ENCODE results near the gene ZNF423.

ZNF423 gene

DNA sequence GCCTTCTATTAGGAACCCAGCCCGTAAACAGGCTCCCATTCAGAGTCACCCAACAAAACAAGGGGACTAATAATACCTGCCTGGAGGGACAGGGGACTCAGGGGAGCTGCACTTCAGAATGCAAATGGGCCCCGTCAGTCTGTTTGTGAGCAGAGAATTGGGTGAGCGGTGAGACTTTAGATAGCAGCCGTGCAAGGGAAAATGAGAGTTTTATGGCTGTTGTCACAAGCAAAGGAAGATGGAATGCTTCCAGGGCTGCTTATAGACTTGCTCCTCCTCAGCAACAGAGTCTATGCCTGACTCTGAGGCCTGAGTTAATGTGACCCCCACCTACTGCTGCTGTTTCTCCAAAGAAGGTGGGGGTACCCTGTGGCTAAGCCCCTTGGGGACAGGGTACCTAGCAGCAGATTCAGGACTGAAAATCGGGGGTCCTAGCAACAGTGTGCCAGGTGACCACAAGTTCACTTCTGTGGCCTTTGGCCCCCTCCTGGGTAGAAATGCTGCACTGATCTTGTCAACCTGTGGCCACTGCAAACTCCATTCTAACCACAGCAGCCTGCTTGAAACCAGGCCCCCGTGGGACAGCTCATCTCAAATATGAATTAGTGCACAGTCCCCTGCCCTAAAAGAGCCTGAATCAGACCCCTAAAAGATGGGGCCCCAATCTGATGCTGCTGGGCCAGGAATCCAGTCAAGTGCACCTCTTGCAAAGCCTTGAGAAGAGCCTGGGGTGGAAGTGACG, 355.9 kb downstream of the ZNF423 start:
- DNase-seq = no peak

DNA sequence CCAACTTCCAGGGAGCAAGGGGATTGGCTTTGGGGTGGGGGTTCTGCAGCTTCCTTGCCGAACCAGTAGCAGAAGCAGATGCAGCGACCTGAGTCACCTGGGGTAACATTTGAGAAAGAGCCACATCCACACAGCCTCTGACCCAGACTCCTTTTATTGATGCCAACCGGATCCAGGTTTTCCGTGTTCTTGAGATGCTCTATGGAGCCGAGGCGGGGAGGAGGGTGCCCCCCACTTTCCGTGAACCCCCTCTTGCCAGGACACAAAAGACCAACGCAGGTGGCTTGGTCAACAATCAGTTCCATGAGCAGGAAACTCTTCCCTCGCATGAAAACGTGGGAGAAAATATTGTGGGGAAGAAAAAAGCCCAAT, 356.5 kb downstream of the ZNF423 start:
- DNase-seq = no peak

DNA sequence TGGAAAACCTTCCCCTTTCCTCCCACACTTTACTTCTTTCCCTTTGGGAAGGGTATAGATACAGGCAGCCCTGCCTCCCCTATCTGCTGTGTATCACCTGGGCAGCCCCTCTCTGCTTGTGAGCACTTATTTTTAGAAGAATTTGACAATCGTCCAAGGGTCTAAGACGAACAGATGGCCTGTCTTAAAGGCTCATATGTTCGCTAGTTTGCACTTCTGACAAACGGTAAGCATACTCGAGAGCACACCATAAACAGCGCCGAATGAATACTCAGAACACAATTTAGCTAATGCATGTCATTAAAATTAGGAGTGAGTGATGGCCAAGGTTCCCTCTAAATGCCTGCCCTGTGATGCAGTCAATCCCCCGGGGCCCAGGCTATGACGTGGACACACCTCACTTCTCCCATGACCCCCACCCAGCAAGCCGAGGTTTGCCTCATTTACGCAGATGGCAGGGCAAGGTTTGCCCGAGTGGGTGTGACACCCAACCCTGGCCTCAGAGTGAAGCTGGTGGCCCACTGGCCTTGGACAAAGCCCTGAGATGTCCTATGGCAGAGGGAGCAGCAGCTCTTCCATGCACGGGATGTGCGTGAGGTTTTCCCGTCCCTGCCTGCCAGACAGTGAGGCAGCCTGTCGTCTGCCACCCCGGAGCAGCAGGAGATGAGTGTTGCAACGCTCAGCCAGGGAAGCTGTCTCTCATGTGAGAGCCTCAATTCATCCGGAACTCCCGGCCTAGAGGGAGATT, 357.1 kb downstream of the ZNF423 start:
- DNase-seq = no peak

DNA sequence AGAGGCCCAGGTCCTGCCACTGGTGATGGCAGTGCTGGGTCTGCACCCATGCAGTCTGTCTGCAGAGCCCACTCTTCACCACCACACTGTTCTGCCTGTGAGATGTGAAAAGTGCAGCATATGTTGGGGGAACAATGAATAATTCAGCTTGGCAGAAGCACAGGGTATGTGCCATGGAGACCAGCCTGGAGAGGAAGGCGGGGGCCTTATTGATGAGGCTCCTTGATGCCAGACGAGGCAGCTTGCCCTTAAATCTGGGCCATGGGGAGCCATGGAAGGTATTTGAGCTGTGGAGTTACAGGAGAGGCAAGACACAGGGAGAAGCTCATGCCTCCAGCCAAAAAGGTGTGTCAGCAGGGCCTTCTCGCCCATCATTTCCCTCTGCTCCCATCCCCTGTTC, 357.6 kb downstream of the ZNF423 start:
- no peak for DNase-seq

DNA sequence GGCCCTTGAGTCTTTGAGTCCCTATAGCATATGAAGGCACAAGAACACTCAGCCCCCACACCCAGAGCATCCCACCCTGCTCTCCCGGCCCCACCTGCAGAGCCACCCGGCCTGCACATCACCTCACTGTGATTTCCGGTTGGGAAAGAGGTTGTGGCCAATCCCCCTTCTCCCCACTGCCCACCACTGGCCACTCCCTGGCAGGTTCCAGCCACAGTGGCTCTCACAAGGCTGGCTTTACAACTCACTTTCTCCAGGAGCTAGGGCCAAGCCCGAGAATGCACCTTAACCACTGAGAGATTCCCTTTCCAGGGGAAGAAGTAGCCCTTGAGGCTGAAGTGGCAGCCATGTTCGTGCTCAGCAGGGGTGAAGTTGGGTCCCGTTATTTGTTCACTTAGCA, 358.4 kb downstream of the ZNF423 start:
- no peak for DNase-seq

DNA sequence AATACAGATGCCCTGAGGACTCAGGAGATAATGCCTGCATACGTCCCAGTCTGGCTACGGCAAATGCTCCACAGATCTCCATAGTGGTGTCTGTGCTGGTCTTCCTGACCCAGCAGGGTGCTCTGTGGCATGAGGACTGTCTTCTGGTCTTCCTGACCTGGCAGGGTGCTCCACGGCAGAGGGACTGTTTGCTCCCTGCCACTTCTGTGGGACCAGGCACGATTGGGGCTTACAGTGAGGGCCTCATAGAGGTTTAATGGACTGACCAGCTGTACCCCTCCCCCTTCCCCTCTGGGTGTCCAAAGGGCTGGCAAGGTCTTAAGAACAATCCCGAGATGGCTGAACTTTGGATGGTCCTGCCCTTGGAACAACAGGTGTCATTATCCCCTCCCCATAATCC, 359.3 kb downstream of the ZNF423 start:
- no peak for DNase-seq

DNA sequence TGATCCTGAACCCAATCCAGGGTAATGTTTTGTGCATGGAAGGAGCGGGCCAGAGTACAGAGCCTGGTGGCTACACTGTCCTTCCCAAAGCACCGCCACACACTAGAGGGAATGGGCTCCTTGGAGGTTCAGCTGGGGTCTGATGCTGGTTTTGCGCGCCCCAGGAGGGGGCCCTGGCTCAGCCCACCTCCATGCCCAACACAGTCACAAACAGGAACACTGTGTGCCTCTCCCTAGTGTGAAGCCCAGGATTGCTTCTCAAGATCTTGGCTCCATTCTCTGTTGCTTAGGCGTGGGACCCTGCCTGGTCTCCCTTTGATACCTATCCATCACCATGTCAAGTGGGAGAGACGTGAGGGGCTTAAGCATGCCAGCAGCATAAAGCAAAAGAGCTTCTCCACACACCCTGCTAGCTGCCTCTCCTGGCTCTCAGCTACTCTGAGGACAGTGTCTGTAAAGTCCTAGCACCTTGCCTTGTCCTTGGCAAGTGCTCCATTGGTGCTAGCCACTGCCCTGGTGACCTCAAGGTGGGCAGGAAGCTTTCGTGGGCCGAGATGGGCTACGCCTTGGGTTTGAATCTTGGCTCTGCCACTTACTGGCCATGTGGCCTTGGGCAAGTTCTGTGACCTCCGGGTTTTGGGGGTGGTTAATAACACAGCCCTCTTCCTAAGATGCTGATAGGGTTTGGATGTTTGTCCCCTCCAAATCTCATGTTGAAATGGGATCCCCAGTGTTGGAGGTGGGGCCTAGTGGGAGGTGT, 360.1 kb downstream of the ZNF423 start:
- no peak for DNase-seq

DNA sequence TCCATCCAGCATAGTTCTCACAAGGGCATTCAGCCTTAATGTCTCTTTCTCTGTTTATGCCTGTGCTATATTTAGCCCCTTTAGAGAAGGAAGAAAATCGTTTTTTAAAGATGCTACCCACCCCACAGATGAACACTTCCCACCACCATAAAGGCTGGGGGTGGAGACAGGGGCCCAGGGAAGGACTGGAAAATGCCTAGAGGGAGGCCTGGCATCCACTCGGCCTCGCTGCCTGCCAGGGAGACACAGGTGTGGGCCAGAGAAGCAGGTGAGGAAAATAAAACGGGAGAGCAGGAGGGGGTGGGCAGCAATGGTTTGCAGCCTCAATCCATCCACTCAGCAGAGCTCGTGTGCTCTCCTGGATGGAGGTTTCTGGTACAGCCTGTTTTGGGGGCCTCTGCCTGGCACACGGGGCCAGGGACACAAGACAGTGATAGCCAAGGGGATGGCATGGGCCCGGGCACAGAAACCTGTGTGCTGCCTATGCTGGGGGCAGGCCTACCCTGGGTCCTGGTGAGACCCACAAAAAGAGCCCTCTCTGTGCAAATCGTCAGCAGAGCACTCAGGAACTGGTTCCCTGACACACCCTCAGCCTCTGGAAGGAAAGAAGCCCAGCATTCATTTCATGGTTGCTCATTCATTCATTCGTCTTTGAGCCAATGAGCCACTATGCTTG, 360.9 kb downstream of the ZNF423 start:
- no peak for DNase-seq

DNA sequence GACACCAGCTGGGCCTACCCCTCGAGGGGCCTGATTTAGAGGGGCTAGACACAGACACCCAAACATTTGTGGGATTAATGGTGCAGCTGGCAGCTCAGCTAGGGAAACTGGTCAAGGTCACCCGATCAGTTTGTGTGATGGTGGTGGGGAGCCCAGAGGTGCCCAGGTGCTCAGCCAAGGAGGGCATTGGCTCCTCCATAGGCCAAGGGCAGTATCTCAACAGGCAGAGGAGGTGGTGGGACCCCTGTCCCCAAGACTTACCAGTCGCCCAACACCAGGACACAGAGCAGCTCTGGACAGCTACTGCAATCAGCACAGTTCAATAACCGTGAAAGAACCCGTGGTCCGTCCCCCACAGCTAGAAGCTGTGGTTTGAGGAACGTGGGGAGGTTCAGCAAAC, 361.4 kb downstream of the ZNF423 start:
- no peak for DNase-seq

DNA sequence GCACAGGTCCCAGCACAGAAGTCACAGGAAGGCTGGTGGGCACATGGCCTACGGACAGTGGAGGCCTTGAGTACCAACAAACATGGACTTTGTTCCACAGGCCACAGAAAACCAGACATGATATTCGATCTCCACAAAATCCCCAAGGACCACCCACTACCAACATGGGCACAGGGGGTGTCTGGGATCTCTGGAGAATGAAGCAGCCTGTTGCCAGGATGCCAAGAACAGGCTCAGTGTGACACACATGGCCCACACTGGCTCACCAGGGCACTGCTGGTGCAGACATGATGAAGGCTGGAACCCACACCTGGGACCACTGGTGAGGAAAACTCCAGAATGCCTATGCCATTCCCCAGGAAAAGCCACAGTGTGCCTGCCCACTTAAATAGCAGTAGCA, 362.1 kb downstream of the ZNF423 start:
- no peak for DNase-seq

DNA sequence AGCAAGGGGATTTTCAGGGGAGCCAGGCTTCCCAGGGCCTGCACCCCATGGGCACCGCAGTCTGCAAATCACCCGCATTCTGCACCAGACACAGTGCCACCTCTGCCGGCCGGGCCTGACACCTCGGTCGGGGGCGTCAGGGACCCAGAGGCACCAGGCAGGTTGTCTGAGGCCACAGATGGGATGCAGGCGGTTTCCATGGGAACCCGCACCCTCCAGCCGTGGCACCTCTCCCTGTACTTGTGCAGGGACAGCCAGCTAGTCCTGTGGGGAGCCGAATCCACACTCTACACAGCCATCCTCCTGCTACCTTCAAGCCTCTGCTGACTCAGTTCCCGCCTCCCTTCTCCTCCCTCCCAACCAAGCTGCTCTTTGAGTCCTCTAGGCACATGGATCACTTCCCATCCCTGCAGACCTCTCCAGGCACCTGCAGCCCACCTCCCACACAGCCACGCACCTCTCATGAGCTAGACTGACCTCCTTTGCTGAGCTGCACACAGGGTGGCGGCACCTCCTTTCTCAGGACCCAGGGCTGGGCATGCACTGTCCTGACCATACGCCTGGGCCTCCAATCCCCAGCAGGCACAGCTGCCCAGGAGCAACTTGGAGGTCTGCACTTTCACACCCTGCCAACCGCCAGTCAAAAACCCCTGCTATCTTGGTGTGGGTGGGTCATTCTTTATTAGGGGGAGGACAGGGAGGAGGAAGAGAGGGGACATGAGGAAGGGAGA, 362.9 kb downstream of the ZNF423 start:
- DNase-seq = no peak

DNA sequence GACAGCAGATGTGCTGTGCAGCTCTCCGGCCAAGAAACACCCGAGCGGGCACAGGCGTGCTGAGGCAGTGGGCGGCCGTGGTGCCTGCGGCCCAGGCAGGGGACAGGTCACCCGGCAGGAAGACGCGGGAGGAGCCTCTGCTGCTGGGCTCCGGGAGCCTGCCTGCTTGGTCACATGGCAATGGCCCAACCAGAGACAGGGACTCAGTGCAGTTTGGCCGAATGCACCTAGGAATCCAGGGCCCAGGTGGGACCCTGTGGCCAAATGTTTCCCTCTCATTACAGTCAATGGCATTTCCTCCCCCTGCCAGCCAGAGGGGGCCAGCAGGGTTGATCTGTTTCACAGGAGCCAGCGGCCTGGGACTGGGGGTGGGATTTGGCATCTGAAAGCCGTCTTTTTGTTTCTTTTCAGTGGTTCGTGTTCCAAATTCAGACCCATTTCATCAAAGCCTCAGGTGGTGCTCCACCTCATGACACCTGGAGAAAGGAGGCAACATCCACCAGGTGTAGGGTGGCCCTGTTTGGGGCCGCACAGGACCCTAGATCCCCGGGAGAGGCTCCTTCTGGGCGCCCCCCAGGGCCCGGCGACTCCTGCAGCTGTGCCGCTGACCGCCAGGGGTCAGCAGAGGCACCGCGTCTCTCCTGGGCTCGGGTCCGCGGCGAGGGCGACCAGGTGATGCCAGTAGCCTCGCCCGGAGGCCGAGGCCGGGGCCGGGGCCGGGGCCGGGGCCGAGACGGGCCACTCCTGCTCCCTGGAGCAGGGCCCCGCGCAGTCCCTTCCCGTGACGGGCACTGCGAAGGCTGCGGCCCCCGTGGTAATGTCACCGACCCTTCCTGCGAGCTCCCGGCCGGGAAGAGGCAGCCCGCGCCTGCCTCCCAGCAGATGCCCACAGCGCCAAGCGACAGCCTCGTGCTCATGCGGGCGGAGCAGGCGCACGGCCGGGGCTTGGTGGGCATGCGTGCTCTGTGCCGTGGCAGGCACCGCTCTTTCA, 363.8 kb downstream of the ZNF423 start:
- DNase-seq = no peak

DNA sequence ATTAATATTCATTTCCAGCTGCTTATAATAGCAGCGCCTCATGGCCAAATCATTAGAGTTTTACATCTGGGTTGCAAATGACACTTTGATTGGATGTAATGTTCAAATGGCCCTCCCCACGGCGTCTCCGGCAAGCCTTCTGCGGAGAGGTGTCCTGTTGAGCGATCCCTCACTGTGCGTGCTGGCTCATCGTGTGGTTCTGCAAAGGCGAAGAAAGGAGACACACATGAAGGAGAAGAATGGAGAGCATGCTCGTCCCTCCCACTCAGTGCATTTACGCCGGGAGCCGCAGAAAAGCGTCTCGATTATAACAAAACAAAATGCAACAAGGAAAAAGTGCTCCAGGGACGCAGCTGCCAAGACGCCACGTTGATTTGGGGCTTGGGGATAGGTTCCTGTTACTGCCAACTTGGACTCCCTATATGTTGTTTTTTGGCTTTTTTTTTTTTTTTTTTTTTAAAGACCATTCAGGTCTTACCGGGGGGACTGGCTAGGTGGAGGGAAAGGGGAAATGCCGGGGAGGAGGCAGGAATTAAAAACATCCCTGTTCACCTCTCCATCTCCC, 364.7 kb downstream of the ZNF423 start:
- no peak for DNase-seq

DNA sequence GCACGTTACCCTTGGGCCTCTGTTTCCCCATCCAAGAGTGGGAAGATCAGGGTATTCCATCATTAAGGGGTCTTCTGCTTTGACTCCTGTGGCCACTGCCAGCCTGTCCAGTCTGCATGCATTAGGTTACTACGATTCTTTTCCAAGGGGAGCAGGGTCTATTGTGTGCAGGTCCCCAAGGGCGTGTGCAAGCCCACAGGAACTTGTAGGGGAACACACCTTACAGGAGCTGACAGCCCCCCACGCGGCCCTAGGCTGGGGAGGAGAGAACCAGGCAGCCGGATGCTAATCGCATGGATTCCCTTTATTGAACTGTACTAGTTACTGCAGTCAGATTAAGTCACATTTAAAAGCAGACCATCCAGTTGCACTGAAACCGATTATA, 365.6 kb downstream of the ZNF423 start:
- no peak for DNase-seq

DNA sequence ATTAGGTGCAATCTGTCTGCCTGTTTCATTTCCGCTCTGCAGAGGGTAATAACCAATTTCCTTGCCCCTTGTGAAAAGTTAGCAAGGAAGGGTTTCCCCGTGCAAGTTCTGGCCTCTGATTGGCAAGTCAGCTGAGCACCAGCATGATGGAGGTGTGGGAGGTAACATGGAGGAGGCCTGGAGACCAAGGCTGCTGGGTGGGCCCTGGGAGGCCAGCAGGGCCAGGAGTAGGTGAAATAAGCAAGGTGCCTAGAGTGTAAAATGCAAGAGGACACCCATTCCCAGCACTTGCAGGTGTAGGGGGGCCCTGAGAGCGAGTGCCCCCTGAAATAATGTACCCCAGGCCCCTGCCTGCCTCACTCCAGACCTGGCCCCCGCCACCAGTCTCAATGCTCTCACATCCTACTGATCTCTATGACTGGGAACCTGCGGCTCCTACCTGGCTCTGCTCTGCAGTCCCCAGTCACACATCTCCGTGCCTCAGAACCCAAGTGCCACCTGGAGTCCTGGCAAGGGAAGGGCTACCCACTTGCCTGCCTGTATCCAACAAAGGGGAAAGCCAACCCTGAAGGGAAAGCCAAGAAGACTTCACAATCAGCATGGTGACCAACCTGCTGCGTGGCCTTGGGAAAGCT, 366.1 kb downstream of the ZNF423 start:
- no peak for DNase-seq

DNA sequence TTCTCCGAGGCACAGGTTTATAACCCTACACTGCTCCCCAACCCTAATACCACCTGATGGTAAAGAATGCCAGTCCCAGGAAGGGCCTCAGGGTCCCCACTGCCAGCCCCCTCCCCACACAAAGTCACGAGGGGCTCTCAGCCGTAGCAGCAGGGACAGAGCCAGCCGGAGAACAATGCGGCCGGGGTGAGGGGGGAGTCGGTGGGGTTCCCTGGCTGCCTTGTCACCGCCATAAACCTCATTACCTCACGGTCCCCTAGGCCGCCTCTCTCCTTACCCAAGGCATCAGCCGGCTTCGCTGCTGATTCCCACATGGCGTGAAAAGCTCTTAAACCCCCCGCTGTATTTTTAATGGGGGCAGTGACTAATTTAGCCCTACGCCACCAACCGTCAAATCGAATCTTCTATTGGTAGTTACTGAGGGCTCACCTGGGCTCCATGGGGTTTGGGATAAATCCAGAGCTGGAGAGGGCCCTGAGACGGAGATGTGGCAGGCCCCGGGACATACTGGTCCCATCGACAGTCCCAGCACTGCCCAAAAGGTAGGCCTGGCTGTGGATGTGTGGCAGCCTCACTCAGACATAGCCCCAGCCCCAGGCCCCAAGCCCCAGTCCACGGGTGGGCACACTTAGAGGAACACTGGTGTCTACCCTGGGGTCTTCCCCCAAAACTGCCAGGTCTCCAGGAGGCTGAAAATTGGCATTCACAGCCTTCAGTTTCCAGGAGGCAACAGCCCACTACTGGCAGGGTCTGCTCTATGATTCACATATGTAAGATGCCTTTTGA, 367.0 kb downstream of the ZNF423 start:
- no peak for DNase-seq

DNA sequence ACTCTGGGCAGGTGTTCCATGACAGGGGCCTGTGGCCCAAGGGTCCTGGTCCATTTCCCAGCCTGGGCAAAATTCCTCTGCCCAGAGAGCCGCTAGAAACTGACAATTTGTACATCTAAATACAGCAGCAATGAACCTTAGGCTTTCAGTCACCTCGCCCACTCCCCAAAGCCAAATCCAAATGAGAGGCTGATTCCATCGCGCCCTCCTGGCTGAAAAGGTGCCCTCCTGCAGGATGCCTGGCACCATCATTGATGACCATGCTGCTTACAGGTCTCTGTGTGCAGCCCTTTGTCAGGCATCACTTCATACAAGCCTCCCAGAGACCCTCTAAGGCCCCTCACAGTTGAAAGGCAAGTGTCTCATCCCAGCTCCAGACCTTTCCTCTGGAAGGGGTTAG, 367.6 kb downstream of the ZNF423 start:
- DNase-seq = no peak

DNA sequence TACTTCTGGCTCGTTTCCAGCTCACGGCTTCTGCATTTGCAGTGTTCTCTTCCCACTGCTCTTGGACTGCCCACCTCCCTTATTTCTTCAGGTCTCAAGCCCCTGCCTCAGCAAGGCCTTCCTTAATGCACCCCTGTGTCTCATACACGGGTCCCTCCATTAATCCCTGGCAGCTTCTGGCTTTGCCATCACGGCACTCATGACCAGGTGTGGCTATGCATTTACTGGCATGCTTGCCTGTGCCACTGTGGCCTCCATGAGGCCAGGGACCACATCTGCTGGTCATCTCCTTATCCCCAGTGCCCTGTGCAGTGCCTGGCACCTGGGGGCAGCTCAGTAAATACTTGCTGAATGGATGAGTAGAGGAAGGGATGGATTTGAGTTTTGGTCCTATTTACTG, 368.2 kb downstream of the ZNF423 start:
- DNase-seq = no peak

DNA sequence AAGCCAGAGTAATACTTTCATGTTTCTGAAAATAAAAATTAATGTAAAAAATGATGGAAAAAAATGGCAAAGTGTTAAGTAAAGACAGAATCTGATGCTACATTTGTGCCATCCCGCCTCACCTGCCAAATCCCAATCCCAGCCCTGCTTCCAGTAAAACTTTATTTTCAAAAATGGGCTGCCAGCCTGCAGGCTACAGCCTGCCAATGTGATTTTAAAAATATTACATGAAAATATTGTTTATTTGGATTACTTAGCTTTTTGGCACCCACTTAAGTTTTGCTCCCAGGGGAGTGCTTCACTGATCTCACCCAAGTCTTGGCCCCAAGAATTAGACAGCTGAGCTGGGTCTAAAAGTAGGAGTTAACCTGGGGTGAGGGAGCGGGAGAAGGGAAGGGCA, 369.5 kb downstream of the ZNF423 start:
- no peak for DNase-seq

DNA sequence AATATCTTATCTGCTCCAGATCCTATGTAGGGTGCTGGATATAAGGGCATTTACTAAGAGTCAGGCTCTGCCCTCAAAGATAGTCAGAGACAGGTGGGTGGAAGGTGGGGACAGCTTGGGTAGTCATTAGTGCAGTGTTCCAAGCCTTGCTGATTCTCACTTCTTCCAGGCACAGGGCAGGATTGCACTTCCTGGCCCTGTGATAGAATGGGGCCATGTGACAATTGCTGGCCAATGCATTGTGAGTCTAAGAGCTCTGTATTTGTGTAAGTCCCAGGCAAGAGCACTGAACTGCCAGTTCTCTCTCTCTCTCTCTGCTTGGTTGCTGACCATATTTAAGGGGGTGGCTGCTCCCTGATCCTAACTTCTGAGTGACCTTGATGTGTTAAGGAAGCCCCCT, 370.2 kb downstream of the ZNF423 start:
- no peak for DNase-seq
